ENCODE data around the gene DPEP2.

GRCh38 chr16:68031951-68032350 is 32.7 kb upstream of the DPEP2 start:
- TF ChIP-seq MLLT1 (IDR thresholded peaks at IDR 0.05), result no peak
- no peak for TF ChIP-seq RAD21 (IDR thresholded peaks at IDR 0.05; ENCODE audit: insufficient read depth, low read depth, low read length)
- TF ChIP-seq CTCF (IDR thresholded peaks at IDR 0.05 in 2 of 3, conservative IDR thresholded peaks at IDR 0.05 in 1 of 3; ENCODE audit: control insufficient read depth in 2 of 3, extremely low read depth in 1 of 3, insufficient read depth in 1 of 3, low read depth in 3 of 3, low read length in 3 of 3), result no peak
- no peak for TF ChIP-seq CEBPB (IDR thresholded peaks at IDR 0.05; ENCODE audit: borderline replicate concordance in 1 of 2, low read depth in 2 of 2, low read length in 2 of 2)
- TF ChIP-seq NR2C2 (IDR thresholded peaks at IDR 0.05; ENCODE audit: borderline replicate concordance, control insufficient read depth, insufficient read length, low read depth), result no peak
- no peak for TF ChIP-seq MYB (IDR thresholded peaks at IDR 0.05; ENCODE audit: borderline replicate concordance, low read depth, low read length)
- TF ChIP-seq EP300 (IDR thresholded peaks at IDR 0.05; ENCODE audit: borderline replicate concordance in 1 of 2, control insufficient read depth in 1 of 2, low read depth in 2 of 2, low read length in 2 of 2), result no peak
- no peak for TF ChIP-seq CHD1 (IDR thresholded peaks at IDR 0.05; ENCODE audit: low read depth, low read length)
- TF ChIP-seq PKNOX1 (IDR thresholded peaks at IDR 0.05), result no peak
- TF ChIP-seq POLR2A (IDR thresholded peaks at IDR 0.05; ENCODE audit: low read depth, low read length), result no peak
- no peak for TF ChIP-seq GATAD2B (conservative IDR thresholded peaks at IDR 0.05; ENCODE audit: low read depth)
- TF ChIP-seq ATF3 (IDR thresholded peaks at IDR 0.05; ENCODE audit: borderline replicate concordance, extremely low read depth, low read depth, low read length), result no peak
- no peak for TF ChIP-seq HDGF (IDR thresholded peaks at IDR 0.05)

Data from GM12878 (cell line).